T-helper 1 cell treated with Interleukin-12 subunit alpha and Interleukin-12 subunit beta and Interleukin-4 antibody, amounts not matched to agents 30 μg/mL and 1 μg/mL, for 36 hours (primary cell): ENCODE results near the gene CR2.
"Not testable (repeated sequence)": the region's sequence is repeated elsewhere in the genome, so short reads cannot be mapped to it uniquely, and the experiment has no call there.

Experiments used
- H3K27ac Mint-ChIP-seq: one replicate; pipeline ENCODE4 v1.8.0; 2021; ENCODE audit warnings: mild to moderate bottlenecking, mixed read lengths
- H3K27me3 Mint-ChIP-seq: one replicate; pipeline ENCODE4 v1.8.0; 2021; ENCODE audit warnings: low read depth, mixed read lengths
- H3K36me3 Mint-ChIP-seq: one replicate; pipeline ENCODE4 v1.8.0; 2021; ENCODE audit warnings: low read depth, mixed read lengths
- H3K4me1 Mint-ChIP-seq: one replicate; pipeline ENCODE4 v1.8.0; 2021; ENCODE audit warnings: low read depth, mixed read lengths
- H3K4me3 Mint-ChIP-seq: one replicate; pipeline ENCODE4 v1.8.0; 2021; ENCODE audit warnings: mild to moderate bottlenecking, moderate library complexity, mixed read lengths
- H3K9me3 Mint-ChIP-seq: one replicate; pipeline ENCODE4 v1.8.0; 2021; ENCODE audit warnings: mixed read lengths

The CR2 gene

GRCh38 chr1:207428783-207429182 lies 25.3 kb upstream of the CR2 start:
- Mint-ChIP-seq H3K27ac (no peak overlapping the region), H3K4me1 (no peaks in the 10 kb centered on the region), H3K4me3 (no peak overlapping the region)

DNA sequence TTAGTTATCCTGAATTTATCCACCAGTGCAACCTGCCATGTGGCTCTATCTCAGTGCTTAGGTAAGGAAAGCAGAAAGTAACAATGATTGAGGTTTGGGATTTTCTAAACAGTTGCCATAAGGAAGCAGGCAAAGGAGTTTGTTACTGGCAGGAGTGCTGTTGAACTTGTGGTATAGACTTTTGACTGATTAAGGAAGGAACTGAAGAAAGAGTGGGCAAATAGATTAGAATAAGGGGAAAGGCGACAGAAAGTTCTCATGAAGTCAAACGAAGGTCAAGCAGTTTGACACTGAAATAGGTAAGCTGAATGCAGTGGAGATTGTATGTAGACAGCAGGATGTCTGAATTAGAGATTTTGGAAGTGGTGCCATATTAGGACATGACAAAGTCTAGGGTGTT lies 24.2 kb upstream of the CR2 start:
- no peak overlapping the region for H3K4me3 Mint-ChIP-seq
- peaks cover 27% of the 10 kb centered on the region for H3K27me3 Mint-ChIP-seq
- H3K27ac Mint-ChIP-seq = no peak overlapping the region
- H3K4me1 Mint-ChIP-seq = no peaks in the 10 kb centered on the region
- H3K9me3 Mint-ChIP-seq = no peaks in the 10 kb centered on the region
- no peaks in the 10 kb centered on the region for H3K36me3 Mint-ChIP-seq

More at GRCh38 chr1:207428783-207429182, 25.3 kb upstream of the CR2 start:
- Mint-ChIP-seq H3K9me3 (no peaks in the 10 kb centered on the region), H3K27me3 (peaks cover 27% of the 10 kb centered on the region), H3K36me3 (no peaks in the 10 kb centered on the region)

DNA sequence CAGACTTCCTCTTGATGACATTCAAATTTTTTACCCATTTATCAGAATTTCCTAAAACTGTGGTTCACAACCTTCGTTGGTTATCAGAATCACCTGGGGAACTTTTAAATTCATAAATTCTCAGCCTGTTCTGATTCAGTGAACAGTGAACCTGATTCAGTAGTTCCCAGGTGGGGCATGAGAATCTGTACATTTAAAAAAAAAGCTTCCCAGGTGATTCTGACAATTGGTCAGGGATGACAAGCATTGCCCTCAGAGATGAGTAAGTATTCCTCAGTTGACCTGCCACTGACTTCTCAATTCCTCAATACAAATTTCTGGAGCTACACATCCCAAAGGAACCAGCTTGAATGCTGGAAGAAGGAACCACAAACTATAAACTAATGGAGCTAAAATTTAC lies 23.5 kb upstream of the CR2 start:
- H3K9me3 Mint-ChIP-seq = no peaks in the 10 kb centered on the region
- H3K4me1 Mint-ChIP-seq = no peaks in the 10 kb centered on the region
- peaks cover 25% of the 10 kb centered on the region for H3K27me3 Mint-ChIP-seq
- H3K4me3 Mint-ChIP-seq = no peak overlapping the region
- H3K36me3 Mint-ChIP-seq = no peaks in the 10 kb centered on the region
- no peak overlapping the region for H3K27ac Mint-ChIP-seq

- no peaks in the 10 kb centered on the region for H3K4me1 Mint-ChIP-seq
- no peak overlapping the region for H3K27ac Mint-ChIP-seq
- H3K27me3 Mint-ChIP-seq = peaks cover 26% of the 10 kb centered on the region
- H3K36me3 Mint-ChIP-seq = no peaks in the 10 kb centered on the region
- H3K9me3 Mint-ChIP-seq = no peaks in the 10 kb centered on the region
- no peak overlapping the region for H3K4me3 Mint-ChIP-seq
Measured at GRCh38 chr1:207431508-207431907, 22.6 kb upstream of the CR2 start.

- Mint-ChIP-seq H3K4me3 (no peak overlapping the region), H3K36me3 (no peaks in the 10 kb centered on the region), H3K27ac (no peak overlapping the region), H3K9me3 (no peaks in the 10 kb centered on the region), H3K27me3 (peaks cover 19% of the 10 kb centered on the region), H3K4me1 (no peaks in the 10 kb centered on the region)
Measured at GRCh38 chr1:207433435-207433834, 20.7 kb upstream of the CR2 start.

DNA sequence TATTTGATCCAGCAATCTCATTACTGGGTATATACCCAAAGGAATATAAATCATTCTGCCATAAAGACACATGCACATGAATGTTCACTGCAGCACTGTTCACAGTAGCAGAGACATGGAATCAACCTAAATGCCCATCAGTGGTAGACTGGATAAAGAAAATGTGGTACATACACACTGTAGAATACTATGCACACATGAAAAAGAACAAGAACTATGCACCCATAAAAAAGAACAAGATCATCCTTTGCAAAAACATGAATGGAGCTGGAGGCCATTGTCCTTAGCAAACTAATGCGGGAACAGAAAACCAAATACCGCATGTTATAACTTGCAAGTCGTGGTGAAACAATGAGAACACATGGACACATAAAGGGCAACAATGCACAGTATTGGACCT lies 17.4 kb upstream of the CR2 start:
- H3K27ac Mint-ChIP-seq, H3K36me3 Mint-ChIP-seq, H3K27me3 Mint-ChIP-seq, H3K4me3 Mint-ChIP-seq, H3K9me3 Mint-ChIP-seq, H3K4me1 Mint-ChIP-seq: not testable (repeated sequence)

GRCh38 chr1:207440626-207441025 lies 13.5 kb upstream of the CR2 start:
- H3K36me3 Mint-ChIP-seq = no peaks in the 10 kb centered on the region
- H3K27me3 Mint-ChIP-seq = peaks cover 20% of the 10 kb centered on the region
- H3K9me3 Mint-ChIP-seq = no peaks in the 10 kb centered on the region
- no peak overlapping the region for H3K27ac Mint-ChIP-seq
- no peak overlapping the region for H3K4me3 Mint-ChIP-seq
- H3K4me1 Mint-ChIP-seq = no peaks in the 10 kb centered on the region

GRCh38 chr1:207444514-207445217 lies 9.5 kb upstream of the CR2 start:
- no peaks in the 10 kb centered on the region for H3K9me3 Mint-ChIP-seq
- H3K27ac Mint-ChIP-seq = no peak overlapping the region
- H3K4me1 Mint-ChIP-seq = no peaks in the 10 kb centered on the region
- peaks cover 24% of the 10 kb centered on the region for H3K27me3 Mint-ChIP-seq
- no peak overlapping the region for H3K4me3 Mint-ChIP-seq
- no peaks in the 10 kb centered on the region for H3K36me3 Mint-ChIP-seq

- Mint-ChIP-seq H3K4me3 (peak overlapping the region; percentile 38), H3K27me3 (peaks cover 41% of the 10 kb centered on the region), H3K27ac (no peak overlapping the region), H3K9me3 (no peaks in the 10 kb centered on the region), H3K4me1 (peaks cover 8% of the 10 kb centered on the region), H3K36me3 (no peaks in the 10 kb centered on the region)
Measured at GRCh38 chr1:207453710-207454045, 450 bp upstream of the CR2 start.

DNA sequence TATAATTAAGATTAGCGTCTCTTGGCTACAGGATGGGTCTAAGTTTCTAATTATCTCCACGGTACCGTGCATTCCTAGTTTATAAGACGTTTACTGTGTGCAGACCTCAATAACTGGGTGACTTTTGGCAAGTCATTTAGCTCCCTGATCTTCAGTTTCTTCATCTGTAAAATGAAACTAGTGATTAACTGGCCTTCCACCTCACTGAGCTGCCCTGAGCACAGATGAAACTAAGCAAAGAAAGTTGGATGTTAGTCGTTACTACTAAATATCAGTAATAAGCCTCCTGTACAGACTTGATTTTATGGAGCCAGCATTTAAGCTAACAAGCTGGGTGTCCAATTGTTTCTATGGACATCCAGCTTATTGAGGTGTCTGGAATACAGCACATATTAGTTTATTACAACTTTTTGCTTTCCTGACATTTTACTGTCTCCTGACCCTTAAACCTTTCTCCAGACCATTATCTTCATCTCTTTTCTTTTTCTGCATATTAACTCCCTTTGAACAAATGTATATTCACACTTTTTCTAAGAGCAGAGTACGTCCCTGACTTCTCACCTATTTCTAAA lies 1.1 kb downstream of the CR2 start:
- Mint-ChIP-seq H3K27ac (no peak overlapping the region), H3K36me3 (no peaks in the 10 kb centered on the region), H3K9me3 (no peaks in the 10 kb centered on the region), H3K27me3 (peaks cover 32% of the 10 kb centered on the region), H3K4me3 (peak overlapping the region; percentile 38), H3K4me1 (peaks cover 13% of the 10 kb centered on the region)

DNA sequence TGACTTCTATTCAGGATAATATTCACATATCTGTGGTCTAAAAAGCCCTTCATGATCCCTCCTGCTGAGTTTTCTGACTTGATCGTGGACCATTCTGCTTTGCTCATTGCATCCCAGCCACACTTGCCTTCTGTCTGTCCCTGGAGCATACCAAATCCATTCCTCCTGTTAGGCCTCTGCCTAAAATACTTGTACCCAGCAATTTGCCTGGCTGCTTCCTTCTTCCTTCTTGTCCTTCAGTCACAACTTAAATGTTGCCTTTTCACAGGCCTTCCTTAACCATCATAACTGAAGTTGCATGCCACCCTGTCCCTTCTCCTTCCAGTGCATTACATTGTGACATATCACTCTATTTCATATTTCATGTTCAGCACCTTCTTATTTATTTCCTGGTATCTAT lies 4.3 kb downstream of the CR2 start:
- Mint-ChIP-seq H3K36me3 (no peaks in the 10 kb centered on the region), H3K27me3 (peaks cover 5% of the 10 kb centered on the region), H3K4me3 (no peak overlapping the region), H3K27ac (no peak overlapping the region), H3K4me1 (peaks cover 13% of the 10 kb centered on the region), H3K9me3 (no peaks in the 10 kb centered on the region)

DNA sequence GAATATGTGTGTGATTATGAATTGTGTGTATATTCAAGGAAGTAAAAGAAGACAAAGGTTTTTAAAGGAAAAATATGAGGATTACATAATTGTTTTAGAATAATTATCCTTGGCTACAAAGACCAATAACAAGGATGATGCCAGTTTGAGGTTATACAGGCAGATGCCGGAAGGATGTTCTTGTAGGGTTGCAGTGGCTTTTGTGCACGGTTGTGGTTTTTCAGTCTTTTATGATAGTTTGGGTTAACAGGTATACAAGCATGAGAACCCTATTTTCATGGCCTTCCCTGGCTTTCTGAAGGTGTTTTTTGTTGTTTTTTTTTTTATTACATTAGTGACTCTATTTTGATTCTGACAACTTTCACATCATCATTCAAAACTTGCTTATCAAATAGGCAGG lies 4.9 kb downstream of the CR2 start:
- Mint-ChIP-seq H3K36me3 (no peaks in the 10 kb centered on the region), H3K9me3 (no peaks in the 10 kb centered on the region), H3K4me1 (peaks cover 10% of the 10 kb centered on the region), H3K4me3 (no peak overlapping the region), H3K27ac (no peak overlapping the region), H3K27me3 (peaks cover 4% of the 10 kb centered on the region)

DNA sequence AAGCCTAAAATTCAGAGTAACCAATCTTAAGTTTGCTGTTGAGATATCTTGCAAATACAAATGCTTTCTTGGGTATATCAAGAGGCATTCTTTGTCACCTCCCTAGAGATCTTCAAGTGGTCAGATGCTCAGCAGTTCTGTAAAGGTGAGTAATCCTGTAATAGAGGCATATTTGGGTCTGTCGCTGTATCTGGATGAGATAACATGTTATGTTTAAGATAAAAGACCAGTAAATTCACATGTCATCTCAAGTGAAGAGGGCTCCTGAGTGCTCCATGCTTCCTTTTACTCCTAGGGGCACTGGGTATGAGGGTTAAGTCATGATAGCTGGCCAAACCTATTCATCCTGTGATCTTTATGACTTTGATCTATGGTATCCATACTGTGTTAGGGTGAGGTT lies 7.5 kb downstream of the CR2 start:
- Mint-ChIP-seq H3K27me3 (peaks cover 15% of the 10 kb centered on the region), H3K36me3 (peaks cover 1% of the 10 kb centered on the region), H3K4me3 (no peak overlapping the region), H3K27ac (no peak overlapping the region), H3K9me3 (no peaks in the 10 kb centered on the region), H3K4me1 (peaks cover 5% of the 10 kb centered on the region)

DNA sequence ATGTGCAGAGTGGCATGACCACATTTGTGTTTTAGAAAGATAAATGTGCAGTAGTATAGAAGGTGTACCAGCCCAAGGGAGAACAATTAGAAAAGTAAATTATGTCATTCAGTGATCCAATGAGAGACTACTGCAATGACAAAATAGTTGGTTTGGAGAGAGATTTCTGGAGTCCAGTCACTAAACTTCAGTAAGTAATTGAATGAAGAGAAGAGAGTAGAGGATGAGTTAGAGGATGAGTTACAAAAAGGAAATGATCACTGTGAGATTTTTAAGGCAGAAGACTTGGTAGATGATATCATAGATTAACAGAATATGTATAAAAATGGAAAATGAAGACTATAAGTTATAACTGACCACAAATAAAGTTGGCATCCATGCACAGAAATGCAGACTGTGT lies 8.4 kb downstream of the CR2 start:
- Mint-ChIP-seq H3K4me1 (peaks cover 5% of the 10 kb centered on the region), H3K27me3 (peaks cover 24% of the 10 kb centered on the region)

GRCh38 chr1:207463021-207463420 lies 8.9 kb downstream of the CR2 start:
- H3K9me3 Mint-ChIP-seq = no peaks in the 10 kb centered on the region
- H3K36me3 Mint-ChIP-seq = peaks cover 1% of the 10 kb centered on the region
- peaks cover 5% of the 10 kb centered on the region for H3K4me1 Mint-ChIP-seq
- peaks cover 25% of the 10 kb centered on the region for H3K27me3 Mint-ChIP-seq
- no peak overlapping the region for H3K4me3 Mint-ChIP-seq
- no peak overlapping the region for H3K27ac Mint-ChIP-seq

More for the DNA sequence above, 8.4 kb downstream of the CR2 start:
- peaks cover 1% of the 10 kb centered on the region for H3K36me3 Mint-ChIP-seq
- H3K27ac Mint-ChIP-seq = no peak overlapping the region
- no peak overlapping the region for H3K4me3 Mint-ChIP-seq
- H3K9me3 Mint-ChIP-seq = no peaks in the 10 kb centered on the region
